ENCODE results near the gene PYCARD.
"Not testable (repeated sequence)": the region's sequence is repeated elsewhere in the genome, so short reads cannot be mapped to it uniquely, and the experiment has no call there.

PYCARD gene

DNA sequence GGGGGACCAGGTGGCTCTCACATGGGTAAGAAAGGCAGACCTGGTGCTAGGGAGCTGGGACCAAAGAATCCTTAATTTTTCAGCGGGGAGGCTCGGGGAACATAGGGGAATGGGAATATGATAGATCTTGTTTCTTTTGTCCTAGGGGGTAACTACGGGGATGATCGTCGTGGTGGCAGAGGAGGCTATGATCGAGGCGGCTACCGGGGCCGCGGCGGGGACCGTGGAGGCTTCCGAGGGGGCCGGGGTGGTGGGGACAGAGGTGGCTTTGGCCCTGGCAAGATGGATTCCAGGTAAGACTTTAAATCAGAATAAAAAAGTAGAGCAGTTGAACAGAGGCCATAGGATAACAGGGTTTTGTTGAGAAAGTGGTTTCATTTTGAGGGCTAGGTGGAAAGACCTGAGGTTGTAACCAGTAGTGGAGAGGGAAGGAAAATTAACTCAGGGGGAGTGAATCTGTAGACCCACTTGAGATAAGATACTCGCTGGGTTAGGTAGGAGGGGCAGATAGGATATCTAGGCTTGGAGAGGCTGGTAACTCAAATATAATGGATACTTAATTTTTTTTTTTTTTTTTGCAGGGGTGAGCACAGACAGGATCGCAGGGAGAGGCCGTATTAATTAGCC, 11.6 kb downstream of the PYCARD start:
- DNase-seq (ENCODE audit: low spot score): peak; percentile 48

DNA sequence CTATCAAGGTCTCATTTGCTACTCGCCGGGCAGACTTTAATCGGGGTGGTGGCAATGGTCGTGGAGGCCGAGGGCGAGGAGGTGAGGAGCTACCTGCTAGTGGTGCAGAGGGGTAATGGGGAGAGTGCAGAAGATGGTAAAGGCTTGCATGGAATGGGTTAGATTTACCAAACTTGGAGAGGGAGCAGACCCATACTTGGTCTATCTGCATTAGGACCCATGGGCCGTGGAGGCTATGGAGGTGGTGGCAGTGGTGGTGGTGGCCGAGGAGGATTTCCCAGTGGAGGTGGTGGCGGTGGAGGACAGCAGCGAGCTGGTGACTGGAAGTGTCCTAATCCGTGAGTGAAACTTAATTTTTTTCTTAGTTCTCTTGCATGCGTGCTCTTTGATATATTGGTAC, 12.5 kb downstream of the PYCARD start:
- no peak for DNase-seq (ENCODE audit: low spot score)

GRCh38 chr16:31189412-31189778, 13.2 kb downstream of the PYCARD start:
- no peak for DNase-seq (ENCODE audit: low spot score)

DNA sequence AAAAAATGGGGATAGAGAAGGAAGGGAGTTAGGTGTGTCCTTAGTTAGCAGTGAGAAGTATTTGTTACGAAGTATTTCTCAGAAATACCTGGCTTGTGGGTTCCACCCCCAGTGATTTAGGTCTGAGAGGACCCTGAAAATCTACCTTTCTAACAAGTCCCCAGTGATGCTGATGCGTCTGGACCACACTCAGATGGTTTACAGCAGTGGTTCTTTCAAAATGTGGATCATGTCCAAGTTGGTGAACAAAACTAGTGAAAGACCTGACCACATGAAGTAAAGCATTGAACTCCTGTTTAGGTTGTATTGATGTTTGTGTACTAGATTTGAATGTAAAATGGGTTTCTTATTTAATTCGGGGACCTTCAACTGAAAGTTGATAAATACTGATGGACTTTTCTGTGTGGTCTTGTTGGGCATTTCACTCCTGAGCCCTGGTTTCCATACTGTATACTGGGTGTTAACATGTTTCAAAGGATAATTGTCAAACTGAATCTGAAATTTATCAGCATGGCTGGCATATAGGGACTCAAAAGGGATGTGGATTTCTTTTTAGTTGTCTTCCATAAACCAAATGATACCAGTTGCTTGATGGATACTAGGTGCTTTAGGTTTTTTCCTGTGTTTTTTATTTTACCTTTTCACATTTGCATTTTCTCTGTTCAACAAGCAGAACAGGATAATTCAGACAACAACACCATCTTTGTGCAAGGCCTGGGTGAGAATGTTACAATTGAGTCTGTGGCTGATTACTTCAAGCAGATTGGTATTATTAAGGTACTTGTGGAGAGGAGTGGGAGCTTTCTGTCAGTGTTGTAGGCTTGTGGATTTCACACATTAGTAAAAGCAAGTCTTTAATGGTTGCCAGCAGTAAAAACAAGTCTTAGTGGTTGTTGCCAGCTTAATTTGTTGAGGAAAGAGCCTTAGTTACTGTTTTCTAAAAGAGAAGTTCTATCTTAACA, 13.8 kb downstream of the PYCARD start:
- peak; percentile 51 for DNase-seq (ENCODE audit: low spot score)

- peak; percentile 50 for DNase-seq (ENCODE audit: low spot score)
These were observed 14.8 kb downstream of the PYCARD start for GRCh38 chr16:31187808-31188189.

DNA sequence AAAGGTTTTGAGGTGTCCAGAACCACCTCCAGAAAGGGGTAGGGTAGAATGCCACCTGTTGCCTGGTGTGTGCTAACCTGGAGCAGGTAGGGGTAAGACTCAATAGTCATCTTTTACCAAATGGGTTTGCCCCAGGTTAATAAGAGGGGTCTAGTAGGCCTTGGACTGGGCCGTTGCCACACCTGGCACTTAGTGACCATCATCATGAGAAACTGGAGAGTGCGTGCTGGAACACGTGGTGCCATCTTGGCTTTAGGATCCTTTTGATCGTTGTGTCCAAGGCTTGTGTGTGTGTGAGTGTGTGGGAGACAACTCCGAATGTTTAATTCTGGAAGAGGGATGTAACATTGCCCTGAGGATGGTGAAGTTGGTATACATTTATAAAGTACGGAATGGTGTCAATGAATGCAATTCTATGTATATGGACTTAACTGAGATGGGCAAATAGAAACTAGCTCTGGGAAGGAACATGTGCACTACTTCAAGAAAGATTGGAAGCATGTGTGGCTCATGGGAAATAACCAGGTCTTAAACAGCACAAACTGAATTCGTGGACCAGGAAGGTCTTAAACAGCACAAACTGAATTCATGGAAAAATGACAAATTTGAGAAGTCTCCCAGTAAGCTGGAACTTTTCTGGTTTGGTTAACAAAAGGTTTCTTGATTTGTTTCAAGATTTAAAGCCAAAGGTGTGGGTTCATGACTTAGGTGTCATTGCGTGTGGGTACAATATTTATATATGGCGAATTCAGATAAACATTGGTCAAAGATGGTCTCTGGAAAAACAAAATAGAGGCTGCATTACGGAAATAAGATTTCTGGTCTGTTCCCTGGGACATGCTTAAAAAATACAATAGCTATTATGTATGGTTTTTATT, 15.4 kb downstream of the PYCARD start:
- peak; percentile 39 for DNase-seq (ENCODE audit: low spot score)

DNA sequence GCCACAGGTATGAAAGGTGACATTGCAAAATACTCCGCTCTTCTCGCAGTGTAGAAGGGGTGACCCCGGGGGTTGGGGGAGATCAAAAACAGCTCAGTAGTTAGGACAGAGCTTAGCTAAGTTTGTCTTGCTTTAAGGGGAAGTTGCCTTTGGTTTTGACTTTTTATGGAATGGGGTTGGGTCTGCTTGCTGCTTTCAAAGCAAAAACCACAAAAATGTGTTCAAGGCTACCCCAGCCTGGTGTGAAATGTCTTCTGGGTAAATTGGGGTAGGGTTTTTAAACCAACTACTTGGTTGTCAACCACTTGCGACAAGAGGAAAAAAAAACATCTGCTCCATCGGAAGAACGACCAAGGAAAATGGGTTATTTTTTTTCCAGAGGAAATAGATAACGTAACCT, 16.4 kb downstream of the PYCARD start:
- no peak for DNase-seq (ENCODE audit: low spot score)

GRCh38 chr16:31185339-31185738, 17.2 kb downstream of the PYCARD start:
- peak; percentile 16 for DNase-seq (ENCODE audit: low spot score)

DNA sequence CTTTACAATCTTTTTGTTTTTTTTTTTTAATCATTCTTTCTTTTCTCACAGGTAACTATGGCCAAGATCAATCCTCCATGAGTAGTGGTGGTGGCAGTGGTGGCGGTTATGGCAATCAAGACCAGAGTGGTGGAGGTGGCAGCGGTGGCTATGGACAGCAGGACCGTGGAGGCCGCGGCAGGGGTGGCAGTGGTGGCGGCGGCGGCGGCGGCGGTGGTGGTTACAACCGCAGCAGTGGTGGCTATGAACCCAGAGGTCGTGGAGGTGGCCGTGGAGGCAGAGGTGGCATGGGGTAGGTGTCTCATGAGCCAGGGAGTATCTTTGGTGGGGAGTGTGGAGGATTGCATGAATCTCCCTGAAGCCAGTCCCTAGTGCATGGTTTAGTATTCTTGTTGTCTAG, 17.7 kb downstream of the PYCARD start:
- DNase-seq (ENCODE audit: low spot score): no peak

- DNase-seq (ENCODE audit: low spot score): peak; percentile 24
These were observed 18.8 kb downstream of the PYCARD start for GRCh38 chr16:31183432-31184428.

GRCh38 chr16:31182391-31182790, 20.2 kb downstream of the PYCARD start:
- DNase-seq (ENCODE audit: low spot score): peak; percentile 17

DNA sequence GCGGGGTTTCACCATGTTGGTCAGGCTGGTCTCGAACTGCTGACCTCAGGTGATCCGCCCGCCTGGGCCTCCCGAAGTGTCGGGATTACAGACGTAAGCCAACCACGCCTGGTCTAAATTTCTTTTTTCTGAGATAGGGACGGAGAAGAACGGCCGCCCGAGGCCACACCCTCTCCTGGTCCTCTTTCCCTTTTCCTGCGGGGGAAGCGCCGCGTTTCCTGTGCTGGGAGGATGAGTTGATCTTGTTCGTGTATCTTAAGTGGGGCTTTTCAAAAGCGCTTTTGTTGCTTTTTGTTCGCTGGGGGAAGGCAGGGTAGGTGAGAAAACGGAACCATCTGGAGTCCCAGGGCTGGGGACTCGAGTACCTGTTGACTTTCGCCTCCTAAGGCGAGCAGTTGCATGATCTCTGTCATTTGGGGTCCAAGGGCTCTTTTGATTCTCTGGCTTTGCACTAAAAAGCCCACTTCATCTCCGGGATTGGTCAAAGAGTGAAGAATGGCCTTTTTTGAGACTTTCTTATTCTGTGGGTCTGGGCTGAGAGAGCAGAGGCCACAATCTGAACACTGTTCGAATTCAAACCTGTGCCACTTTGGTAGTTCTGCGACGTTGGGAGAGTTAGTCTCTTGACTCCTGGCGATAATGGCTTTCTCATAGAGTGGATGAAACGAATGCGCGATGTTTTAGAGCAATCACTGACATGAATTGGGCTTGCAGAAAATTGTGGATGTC, 21.3 kb downstream of the PYCARD start:
- peak; percentile 51 for DNase-seq (ENCODE audit: low spot score)

DNA sequence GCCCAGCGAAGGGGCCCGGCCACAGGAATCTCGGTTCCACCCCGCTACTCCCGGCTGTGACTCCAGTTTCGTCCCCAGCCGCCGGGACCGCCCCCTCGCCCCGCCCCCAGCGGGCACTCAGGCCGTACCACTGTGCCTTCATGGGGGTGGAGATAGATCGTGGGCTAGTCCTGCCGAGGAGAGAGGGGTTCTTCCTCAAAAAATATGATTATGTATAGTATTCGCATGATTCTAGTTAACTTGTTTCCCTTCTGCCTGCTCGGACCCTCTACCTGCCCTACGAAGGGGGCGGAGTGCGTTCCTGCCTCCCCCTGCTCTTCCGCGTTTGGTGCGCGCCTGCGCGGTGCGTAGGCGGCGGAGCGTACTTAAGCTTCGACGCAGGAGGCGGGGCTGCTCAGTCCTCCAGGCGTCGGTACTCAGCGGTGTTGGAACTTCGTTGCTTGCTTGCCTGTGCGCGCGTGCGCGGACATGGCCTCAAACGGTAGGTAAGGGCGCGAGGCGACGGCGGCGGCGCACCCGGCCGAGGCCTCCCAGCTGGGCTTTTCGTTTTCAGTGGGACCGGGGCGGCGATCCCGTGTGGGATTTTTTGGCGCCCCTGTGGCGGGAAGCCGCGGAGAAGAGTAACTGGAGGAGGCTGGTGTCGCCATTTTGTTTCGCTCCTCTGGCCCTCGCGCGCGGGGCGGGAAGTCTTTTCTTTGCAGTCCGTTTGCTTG, 22.7 kb downstream of the PYCARD start, which contains the start of gene FUS:
Gene FUS, plus strand, starts transcription at position 393 of the 713 bp plus-strand sequence. Its CDS starts 76 bp downstream, at position 469.
- peak; percentile 90 for DNase-seq (ENCODE audit: low spot score)

DNA sequence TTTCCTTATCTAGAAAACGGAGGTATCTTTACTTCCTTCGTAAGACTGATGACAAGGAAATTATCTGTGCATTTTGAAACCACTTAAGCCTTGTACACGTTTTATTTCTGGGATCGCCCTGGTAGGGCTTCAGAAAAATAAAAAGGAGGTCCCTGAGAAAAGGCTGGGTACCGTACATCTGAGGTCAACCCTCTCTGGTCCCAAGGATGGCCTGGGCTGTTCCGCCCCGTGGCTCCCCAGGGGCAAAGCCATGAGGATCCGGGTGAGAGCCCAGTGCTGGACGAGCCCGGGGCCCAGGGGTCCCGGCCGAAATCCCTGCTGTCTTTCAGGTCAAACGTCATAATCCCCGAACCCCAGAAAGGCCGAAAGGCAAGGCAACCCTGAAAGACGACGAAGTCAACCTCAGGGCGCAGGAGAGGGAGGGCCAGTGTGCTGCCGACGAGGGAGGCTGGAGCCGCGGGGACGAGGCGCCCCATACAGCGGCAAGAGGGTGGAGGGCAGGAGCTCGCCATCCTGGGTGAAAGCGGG, 23.3 kb downstream of the PYCARD start:
- DNase-seq (ENCODE audit: low spot score): no peak

DNA sequence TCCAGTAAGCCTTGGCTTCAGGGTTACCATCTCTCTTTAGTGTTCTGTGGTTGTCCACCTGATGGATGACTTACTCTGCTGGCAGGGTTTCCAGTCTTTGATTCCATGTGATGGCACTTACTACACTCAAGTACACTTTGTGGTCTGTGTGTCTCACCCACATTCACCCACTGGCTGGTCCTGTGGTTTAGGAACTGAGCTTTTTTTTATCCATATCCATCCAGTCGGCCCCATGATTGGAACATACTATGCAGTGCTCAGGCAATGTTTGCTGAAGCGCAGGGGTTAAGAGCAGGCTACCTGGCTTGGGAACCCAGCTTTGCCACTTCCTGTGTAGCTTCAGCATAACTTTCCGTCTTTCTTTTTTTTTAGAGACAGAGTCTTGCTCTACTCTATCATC, 25.4 kb downstream of the PYCARD start:
- no peak for DNase-seq (ENCODE audit: low spot score)

- not testable (repeated sequence) for DNase-seq (ENCODE audit: low spot score)
These were observed 32.5 kb downstream of the PYCARD start for GRCh38 chr16:31170048-31170447.

DNA sequence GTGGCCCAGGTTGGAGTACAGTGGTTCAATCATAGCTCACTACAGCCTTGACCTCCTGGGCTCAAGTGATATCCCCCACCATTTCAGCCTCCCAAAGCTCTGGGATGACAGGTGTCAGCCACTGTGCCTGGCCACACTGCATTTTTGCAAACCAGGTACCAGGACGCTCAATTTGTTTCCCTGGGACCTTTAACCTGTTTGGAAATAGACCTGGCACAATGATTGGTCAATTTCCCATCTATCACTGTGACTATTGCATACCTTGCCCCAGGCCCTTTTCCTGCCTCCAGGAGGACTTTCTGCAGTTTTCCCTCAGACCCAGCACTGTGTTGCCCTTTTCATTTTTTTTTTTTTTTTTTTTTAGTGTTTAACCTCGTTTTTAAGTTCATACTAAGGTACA, 33.7 kb downstream of the PYCARD start:
- no peak for DNase-seq (ENCODE audit: low spot score)

GRCh38 chr16:31167315-31167714, 35.2 kb downstream of the PYCARD start:
- no peak for DNase-seq (ENCODE audit: low spot score)

DNA sequence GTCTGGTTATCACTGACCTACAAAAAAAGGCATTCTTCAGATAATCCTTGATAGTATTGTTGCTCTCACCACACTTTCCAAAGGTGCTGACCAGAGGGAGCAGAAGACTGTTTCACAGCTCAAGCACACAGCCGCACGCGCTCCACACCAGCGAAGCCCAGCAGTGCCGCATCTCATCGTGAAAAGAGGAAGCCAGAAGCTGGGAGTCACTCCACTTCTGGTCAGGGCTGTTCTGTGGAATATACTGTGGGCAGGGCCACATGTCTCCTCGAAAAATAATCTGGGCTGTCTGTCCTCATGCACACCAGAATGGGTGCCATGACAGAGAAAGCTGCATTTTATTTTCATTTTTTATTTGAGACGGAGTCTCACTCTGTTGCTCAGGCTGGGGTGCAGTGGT, 45.4 kb downstream of the PYCARD start:
- peak; percentile 47 for DNase-seq (ENCODE audit: low spot score)

Data from NAMALWA (cell line).